CD4-positive, alpha-beta T cell treated with Interleukin-17A for 1 hour (primary cell): ENCODE measurements around the gene KIF1B.
A peak's percentile ranks its signal among the peaks of the same experiment; 100 is the strongest.
"Not testable (repeated sequence)": the region's sequence is repeated elsewhere in the genome, so short reads cannot be mapped to it uniquely, and the experiment has no call there.

Experiments used
- DNase-seq: peaks from one replicate; pipeline ENCODE4 v3.0.0-alpha.2; 2020

Gene KIF1B

GRCh38 chr1:10242811-10243210 lies 32.4 kb downstream of the KIF1B start:
- DNase-seq = peak; percentile 4

DNA sequence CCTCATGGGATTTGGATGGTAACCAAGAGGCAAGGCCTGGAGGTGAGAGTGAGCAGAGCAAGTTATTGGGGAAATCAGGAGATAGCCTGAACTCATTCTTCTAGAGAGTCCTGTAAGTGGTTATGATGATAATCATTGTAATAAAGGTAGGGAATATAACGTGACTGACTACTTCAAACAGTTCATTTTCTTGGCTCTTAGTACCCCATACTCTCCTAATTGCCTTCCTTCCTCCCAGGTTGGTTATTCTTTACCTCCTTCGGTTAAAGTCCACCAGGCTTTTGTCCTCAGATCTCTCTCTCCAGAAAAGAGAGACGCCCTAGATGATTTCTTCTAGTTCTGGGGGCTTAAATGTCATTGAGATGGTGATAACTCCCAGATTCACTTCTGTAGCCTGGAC lies 35.3 kb downstream of the KIF1B start:
- DNase-seq = no peak

- DNase-seq = no peak
Measured at GRCh38 chr1:10249808-10250457, 39.6 kb downstream of the KIF1B start.

- DNase-seq = no peak
Measured at GRCh38 chr1:10250663-10251062, 40.3 kb downstream of the KIF1B start.

DNA sequence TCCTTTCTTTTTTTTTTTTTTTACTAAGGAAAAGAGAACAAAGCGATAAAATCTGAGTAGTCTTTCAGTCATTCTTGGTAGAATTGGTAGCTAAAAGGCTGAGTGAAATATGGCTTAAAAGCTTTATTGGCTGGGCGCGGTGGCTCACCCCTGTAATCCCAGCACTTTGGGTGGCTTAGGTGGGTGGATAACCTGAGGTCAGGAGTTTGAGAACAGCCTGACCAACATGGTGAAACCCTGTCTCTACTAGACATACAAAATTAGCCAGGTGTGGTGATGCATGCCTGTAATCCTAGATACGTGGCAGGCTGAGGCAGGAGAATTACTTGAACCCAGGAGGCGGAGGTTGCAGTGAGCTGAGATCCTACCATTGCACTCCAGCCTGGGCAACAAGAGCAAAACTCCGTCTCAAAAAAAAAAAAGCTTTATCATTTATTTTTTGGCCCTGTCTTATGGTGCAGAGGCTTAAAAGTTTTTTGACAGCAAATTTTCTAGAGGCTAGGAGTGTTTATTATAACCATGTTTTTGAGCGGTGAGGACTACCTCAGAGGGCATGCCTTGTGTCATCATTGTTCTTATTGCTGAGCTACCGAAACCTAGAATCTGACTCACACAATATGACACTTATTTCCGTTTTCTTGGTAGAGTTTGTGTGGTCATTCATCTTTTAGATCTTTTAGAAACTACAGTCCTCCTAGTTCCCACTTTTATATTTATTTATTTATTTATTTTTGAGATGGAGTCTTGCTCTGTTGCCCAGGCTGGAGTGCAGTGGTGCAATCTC lies 41.1 kb downstream of the KIF1B start:
- DNase-seq = not testable (repeated sequence)

DNA sequence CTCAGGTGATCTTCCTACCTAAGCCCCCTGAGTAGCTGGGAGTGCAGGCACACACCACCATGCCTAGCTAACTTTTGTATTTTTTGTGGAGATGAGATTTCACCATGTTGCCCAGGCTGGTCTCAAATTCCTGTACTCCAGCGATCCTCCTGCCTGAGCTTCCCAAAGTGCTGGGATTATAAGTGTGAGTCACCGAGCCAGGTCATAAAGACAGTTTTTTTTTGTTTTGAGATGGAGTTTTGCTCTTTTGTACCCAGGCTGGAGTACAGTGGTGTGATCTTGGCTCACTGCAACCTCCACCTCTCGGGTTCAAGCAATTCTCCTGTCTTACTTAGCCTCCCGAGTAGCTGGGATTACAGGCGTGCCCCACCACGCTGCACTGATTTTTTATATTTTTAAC lies 42.1 kb downstream of the KIF1B start:
- no peak for DNase-seq

GRCh38 chr1:10253149-10253548 lies 42.8 kb downstream of the KIF1B start:
- no peak for DNase-seq

- DNase-seq = no peak
Measured at GRCh38 chr1:10253755-10254154, 43.4 kb downstream of the KIF1B start.

DNA sequence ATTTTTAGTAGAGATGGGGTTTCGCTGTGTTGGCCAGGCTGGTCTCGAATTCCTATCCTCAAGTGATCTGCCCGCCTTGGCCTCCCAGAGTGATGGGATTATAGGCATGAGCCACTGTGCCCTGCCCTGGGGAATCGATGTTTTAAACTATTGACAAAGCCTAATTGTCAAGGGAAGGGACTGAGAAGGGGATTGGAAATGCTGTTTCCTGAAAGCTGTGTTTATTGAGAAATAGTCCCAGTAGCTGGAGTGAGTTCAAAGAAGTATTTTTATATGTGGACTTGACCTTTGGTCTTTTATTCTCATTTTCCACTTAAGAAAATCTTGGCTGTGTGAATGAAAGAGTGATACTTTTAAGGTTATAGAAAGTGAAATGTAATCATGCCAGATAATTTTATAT lies 47.5 kb downstream of the KIF1B start:
- no peak for DNase-seq

DNA sequence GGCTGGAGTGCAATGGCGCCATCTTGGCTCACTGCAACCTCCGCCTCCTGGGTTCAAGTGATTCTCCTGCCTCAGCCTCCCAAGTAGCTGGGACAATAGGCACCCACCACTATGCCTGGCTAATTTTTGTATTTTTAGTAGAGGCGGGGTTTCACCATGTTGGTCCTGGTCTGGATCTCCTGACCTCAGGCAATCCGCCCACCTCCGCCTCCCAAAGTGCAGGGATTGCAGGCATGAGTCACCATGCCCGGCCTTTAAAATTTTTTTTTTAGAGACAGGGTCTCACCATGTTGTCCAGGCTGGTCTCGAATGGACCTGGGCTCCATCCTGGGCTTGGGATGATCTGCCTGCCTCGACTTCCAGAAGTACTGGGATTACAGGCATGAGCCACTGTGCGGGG lies 49.2 kb downstream of the KIF1B start:
- not testable (repeated sequence) for DNase-seq

GRCh38 chr1:10263450-10264082 lies 53.2 kb downstream of the KIF1B start:
- no peak for DNase-seq

DNA sequence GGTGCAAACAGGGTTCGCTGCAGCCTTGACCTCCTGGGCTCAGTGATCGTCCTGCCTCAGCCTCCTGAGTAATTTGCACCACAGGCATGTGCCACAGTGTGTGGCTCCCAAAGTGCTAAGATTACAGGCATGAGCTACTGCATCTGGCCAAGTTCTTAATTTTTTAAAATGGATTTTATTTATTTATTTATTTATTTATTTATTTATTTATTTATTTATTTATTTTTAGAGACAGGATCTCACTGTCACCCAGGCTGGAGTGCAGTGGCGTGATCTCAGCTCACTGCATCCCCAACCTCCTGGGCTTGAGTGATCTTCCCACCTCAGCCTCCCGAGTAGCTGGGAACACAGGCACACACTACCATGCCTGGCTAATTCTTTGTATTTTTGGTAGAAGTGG lies 54.7 kb downstream of the KIF1B start:
- no peak for DNase-seq

DNA sequence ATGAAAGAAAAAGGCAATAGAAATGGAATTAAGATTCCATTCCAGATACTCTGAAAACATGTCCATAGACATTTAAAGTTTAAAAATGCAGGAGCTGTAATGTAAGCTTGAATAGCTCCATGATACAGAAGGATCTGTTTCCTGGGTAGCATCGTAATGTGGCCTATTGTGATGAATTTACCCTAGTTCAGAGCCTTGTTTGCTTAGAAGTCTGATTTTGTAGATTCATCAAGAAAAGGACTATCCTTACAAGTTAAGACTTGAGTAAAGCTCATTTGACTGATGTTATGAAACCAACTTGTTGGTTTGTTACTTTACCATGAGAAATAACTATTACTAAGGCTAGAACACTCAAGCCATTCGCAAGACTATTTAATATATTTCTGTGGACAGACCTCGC lies 55.5 kb downstream of the KIF1B start:
- DNase-seq = no peak

DNA sequence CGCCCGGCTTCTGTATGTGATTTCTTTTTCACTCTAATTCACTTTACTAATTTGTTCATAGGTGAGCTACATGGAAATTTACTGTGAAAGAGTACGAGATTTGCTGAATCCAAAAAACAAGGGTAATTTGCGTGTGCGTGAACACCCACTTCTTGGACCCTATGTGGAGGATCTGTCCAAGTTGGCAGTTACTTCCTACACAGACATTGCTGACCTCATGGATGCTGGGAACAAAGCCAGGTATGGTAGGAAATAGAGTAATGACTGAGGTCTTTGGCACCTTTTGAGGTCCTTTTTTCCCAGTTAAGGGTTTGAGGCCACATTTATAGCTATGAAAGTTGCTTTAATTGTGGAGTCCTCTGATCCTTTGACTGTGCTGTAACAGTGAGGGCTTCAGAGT lies 56.9 kb downstream of the KIF1B start:
- no peak for DNase-seq

DNA sequence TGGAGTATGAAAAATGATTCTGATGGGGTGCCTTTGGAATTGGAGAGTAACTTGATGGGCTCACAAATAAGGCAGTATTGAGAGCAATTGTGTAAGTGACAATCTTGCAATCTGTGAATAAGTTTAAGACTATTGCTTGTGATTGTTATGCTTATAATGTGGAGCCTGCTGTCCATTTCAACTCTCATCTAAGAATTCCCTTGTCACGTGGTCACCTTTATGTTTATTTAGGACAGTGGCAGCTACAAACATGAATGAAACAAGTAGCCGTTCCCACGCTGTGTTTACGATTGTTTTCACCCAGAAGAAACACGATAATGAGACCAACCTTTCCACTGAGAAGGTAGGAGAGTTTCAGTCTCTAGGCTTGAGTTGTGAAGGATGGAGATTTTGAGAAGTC lies 57.6 kb downstream of the KIF1B start:
- no peak for DNase-seq

GRCh38 chr1:10271090-10271489 lies 60.7 kb downstream of the KIF1B start:
- DNase-seq = no peak

DNA sequence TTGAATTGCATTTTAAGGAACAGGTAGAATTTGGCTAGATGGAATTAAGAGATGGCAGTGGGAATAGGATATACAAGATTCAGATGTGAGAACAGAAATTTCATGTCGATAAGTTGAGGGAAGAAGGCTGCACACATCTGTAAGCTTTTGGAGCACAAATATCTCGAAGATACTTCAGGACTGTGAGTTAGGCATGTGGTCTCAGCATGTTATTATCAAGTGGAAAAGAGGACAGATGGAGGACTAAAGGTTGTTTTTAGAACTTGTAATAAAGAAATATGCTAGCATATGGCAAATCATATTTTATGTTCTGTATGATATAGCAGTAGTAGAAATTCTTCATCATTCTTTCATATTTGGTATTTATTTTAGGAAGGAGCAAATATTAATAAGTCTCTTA lies 61.5 kb downstream of the KIF1B start:
- DNase-seq = no peak

DNA sequence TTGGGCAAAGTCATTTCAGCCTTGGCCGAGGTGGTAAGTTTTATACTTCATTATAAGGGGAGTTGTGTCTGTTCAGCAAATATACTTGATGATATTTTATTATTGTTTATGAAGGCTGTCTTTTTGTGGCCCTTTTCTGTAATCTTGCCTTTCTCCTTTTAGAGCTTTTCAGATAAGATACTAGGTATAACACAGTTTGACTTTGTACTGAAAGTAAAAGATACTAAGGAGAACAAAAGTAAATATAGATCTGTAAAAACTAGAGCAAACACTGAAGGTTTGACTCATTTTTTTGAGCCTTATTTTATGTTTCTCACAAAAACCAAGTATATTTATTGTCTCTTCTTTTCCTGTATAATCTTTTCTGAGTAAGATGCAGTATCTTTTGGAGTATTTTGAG lies 61.9 kb downstream of the KIF1B start:
- DNase-seq = no peak

DNA sequence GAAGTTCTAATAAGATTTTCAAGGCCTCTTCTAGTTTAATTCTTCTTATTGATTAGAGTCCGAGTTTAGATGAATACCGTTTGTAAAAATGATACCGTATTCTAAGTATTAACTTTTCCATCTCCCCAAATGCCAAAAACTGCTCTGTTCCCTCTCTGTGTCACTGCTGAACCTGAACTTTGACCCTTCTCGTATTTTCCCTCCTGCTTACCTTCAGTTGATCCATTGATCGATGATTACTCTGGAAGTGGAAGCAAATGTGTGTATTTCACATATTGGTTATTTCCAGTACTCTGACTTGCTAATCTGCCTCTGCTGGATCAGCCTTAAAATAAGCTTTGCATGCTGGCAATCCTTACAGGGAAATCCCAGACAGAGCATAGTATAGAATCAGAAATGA lies 68.5 kb downstream of the KIF1B start:
- DNase-seq = no peak

DNA sequence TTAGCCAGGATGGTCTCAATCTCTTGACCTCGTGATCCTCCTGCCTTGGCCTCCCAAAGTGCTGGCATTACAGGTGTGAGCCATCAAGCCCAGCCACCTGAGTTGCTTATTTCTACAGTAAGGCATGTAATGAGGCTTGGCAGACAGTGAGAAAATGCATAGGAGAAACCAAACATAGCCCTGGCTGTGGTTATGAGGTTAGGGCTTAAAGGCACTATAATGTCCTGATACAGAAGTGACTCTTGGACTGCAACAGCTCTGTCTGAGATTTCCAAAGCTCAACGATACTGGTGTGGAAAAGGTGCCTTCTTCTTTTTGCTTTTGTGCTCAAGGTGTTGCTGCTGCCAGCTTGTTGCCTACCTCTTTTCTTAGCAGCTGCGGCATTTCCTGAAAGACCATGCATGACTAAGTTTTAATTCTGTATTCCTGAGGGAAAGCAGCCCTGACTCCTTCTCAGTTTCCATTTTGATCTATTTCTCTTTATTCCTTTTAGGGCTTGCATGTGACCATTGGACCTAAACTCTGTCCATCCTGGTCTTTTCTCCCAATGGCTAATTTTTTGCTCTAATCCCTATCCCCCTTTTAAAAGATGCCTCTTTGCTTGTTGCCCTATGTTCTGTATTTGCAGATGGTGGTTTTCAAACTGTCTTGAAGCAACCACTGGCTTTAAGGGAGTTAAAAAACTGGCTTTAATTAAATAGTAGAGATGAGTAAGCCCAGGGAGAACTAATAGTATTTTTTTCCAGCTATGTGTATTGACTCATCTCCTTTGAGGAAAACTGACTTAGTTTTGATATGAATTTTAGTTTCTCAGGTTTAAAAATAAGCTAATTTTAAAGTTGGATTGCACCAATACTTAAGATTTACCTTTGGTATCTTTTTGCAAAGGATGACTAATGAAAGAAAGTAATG lies 70.3 kb downstream of the KIF1B start:
- DNase-seq = no peak

DNA sequence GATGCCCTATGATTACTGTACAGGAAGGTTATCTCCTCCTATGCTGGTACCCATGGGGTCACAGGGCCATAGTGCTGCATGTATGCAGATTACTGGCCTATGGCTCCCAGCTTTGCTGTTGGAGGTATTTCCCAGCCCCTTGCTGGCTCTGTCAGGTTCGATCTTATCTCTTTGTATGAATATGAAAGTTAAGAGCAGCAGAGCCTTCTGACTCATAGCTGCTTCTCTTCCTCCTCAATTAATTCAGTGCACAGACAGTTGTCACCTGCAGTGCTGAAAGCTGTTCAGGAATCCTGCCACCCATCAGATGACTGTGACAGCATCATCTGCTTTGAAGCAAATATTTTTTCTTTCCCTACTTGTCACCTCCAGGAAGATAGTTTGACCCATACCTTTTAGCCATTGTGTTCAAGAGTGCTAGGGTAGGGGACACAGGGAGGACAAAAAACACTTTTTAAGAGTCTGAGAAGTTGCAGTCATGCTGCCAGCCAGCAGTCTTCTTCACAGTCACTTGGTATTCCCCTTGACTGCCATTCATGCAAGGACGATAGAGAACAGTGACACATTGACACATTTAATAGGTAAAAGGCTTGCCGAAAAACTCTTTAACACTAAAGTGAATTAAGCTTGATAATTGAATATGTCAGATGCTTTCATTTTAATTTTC lies 73.1 kb downstream of the KIF1B start:
- DNase-seq = no peak

DNA sequence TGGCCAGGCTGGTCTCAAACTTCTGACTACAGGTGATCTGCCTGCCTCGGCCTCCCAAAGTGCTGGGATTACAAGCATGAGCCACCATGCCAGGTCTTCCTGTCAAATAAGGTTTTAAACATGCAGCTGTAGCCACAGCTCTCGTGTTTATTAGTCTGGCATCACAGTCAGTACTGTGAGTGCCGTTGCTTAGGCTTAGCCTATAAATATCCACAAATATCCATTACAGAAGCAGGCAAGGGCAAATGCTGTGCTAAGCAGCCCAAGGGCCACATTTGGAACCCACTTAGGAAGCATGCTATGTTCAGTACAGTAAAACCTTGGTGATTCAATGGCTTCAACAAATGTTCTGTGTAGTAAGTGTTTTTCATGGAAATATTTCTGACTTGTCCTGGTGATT lies 75.9 kb downstream of the KIF1B start:
- no peak for DNase-seq
